ENCODE data around the gene IER5.

The IER5 gene

GRCh38 chr1:181099152-181100014, 10.9 kb downstream of the IER5 start:
- DNase-seq: no peak

GRCh38 chr1:181100015-181100905, 11.8 kb downstream of the IER5 start:
- peak; percentile 31 for DNase-seq

DNA sequence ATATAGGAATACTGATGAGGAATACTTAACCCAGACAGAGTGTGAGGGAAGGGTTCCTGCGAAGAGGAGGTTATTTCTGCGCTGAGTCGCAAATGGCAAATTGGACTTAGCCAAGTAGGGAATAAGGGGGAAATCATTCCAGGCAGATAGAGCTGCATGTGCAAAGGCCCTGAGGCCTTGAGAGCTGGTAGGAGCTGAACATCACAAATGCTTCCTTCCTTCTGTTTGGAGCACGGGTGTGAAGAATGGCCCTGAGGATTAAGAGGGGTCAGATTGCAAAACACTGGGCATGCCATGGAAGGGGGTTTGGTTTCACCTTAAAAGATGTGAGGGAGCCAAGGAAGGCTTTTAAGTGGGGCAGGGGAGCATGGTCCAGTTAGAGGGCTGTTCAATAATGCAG, 12.4 kb downstream of the IER5 start:
- DNase-seq: no peak

- no peak for DNase-seq
Measured at GRCh38 chr1:181101581-181102226, 13.2 kb downstream of the IER5 start.

GRCh38 chr1:181102841-181103240, 14.3 kb downstream of the IER5 start:
- DNase-seq: no peak

GRCh38 chr1:181103399-181103798, 14.9 kb downstream of the IER5 start:
- no peak for DNase-seq

DNA sequence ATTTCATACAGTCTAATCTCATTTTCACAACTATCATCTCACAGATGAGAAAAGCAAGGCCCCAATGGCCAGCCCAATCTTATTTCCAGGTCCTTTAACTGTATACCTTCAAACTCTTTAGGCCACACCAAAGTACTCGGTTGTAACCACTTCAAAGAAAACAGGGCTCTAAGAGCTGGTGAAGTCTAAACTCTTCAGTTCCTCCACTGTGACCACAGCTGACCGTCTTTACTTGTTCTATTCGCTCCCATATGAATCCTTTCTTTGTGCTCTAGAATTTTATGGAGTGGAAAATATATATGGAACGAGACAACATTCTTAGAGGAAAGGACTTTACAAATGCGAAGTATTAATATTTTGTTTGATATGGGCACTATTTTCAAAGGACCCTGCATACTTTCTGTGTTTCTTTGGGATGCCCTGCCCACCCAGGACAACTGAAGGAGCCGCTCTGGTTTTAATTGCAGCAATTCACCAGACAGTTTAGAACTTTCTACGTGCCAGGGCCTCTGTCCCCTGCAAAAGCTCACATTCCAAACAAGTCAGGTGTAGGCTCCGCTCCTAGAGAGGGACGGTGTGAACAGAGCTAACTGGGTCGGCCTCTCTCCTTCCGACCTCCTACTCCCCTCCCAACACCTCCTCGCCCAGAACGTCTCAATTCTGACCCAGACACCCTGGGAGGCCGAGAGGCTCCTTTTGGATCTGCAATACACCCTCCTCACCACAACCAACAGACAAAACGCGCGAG, 15.7 kb downstream of the IER5 start:
- DNase-seq: no peak

DNA sequence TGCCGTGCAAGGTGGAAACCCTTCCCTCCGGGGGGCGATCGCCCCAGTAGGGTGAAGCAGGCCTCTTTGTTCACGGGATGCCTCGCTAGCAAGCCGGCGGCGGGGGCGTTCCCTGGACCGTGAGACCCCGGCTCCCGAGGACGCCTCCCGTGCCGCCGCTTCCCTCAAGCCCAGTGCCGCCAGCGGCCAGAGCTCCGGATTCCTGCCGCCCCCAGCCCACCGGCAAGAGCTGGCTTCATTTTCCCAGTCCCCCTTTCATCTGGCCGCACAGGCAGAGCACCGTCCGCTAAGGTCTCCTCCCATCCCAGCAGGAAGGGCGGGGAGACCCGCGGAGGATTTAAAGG, 16.3 kb downstream of the IER5 start:
- peak; percentile 24 for DNase-seq

GRCh38 chr1:181105134-181106021, 16.9 kb downstream of the IER5 start:
- peak; percentile 92 for DNase-seq

GRCh38 chr1:181106022-181106312, 17.5 kb downstream of the IER5 start:
- no peak for DNase-seq

GRCh38 chr1:181106479-181106878, 18.0 kb downstream of the IER5 start:
- no peak for DNase-seq

DNA sequence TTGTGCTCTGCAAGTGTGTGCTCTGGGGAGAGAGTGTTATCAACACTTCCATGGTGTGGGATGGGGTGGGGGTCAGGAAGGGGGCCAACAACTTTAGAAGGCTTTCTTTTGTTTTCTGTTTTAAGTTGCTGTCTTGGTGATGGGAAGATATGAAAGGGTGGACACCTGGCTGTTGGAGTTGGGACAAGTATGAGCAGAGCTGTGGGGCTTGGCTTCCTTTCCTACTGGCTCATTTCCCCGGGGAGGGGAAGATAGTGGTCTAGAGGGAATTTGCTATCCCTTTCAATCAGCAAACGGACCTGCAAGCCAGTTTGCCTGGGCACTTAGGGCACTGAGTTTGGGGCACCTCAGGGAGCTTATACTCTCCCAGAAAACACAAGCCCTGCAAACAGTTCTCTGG, 19.2 kb downstream of the IER5 start:
- DNase-seq: no peak

GRCh38 chr1:181108304-181108867, 19.9 kb downstream of the IER5 start:
- DNase-seq: no peak

DNA sequence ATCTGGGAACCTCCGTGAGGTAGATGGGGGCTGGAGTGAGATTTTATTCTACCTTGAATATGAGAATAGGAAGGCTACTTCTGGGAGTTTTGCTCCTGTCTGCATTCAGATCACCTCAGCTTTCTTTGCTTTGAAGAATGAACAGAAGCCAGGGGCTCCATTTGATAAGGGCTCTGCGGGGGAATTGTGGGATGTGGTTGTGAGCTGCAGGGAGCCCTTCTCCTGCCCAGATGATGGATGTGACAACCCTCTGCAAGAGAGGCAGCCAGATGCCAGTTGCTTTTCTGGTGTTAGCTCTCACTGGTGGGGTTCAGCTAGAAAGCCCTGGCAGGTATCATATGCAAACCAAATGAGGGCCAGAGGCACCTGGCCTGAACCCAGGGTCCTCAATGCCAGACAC, 21.5 kb downstream of the IER5 start:
- no peak for DNase-seq

GRCh38 chr1:181111559-181111958, 23.1 kb downstream of the IER5 start:
- no peak for DNase-seq

GRCh38 chr1:181112071-181112929, 23.8 kb downstream of the IER5 start:
- DNase-seq: no peak

GRCh38 chr1:181113059-181113641, 24.6 kb downstream of the IER5 start:
- no peak for DNase-seq

- DNase-seq: no peak
Measured at GRCh38 chr1:181114574-181115367, 26.3 kb downstream of the IER5 start.

GRCh38 chr1:181115368-181115684, 26.8 kb downstream of the IER5 start:
- DNase-seq: no peak

Data from activated T-cell treated with anti-CD3 and anti-CD28 coated beads for 4 hours (primary cell).